Measurements from ENCODE around the gene CST7. TPM values are rescaled to one million over a fixed set of nuclear protein-coding genes. Genes with fewer than 3 reads are reported as not detected.
"Not testable (repeated sequence)": the region's sequence is repeated elsewhere in the genome, so short reads cannot be mapped to it uniquely, and the experiment has no call there.

Gene CST7
- total RNA-seq, 1 experiment from 2014 or later: not detected

- BruUV-seq (replicated peaks); H3K4me3 ChIP-seq (ENCODE audit: low read depth in 2 of 2, low read length in 2 of 2); H3K4me1 ChIP-seq (ENCODE audit: control insufficient read depth, insufficient read depth, low read length); H3K27me3 ChIP-seq (ENCODE audit: control insufficient read depth, insufficient read depth, low read length); H3K27ac ChIP-seq (ENCODE audit: low read length); H3K9me3 ChIP-seq (ENCODE audit: control insufficient read depth, insufficient read depth, low read depth, low read length); ATAC-seq; POLR2A ChIA-PET; CTCF ChIA-PET; H3K36me3 ChIP-seq (ENCODE audit: control insufficient read depth, insufficient read depth, low read length); in situ Hi-C loops (cut with HindIII; ENCODE audit: low pct_unique_long_range_greater_than_20kb, low sequenced_read_pairs); intact Hi-C loops (cut with micrococcal nuclease; ENCODE audit: unreplicated experiment); DNase-seq (ENCODE audit: low read depth, low spot score): not testable (repeated sequence)
Measured at GRCh38 chr20:24929259-24929658, 19.8 kb upstream of the CST7 start.

GRCh38 chr20:24929867-24930723, 19.0 kb upstream of the CST7 start:
- H3K9me3 ChIP-seq (ENCODE audit: control insufficient read depth, insufficient read depth, low read depth, low read length); H3K36me3 ChIP-seq (ENCODE audit: control insufficient read depth, insufficient read depth, low read length); H3K4me3 ChIP-seq (ENCODE audit: low read depth in 2 of 2, low read length in 2 of 2); POLR2A ChIA-PET; H3K4me1 ChIP-seq (ENCODE audit: control insufficient read depth, insufficient read depth, low read length); ATAC-seq; H3K27me3 ChIP-seq (ENCODE audit: control insufficient read depth, insufficient read depth, low read length); DNase-seq (ENCODE audit: low read depth, low spot score); H3K27ac ChIP-seq (ENCODE audit: low read length); intact Hi-C loops (cut with micrococcal nuclease; ENCODE audit: unreplicated experiment); in situ Hi-C loops (cut with HindIII; ENCODE audit: low pct_unique_long_range_greater_than_20kb, low sequenced_read_pairs); BruUV-seq (replicated peaks): not testable (repeated sequence)
- CTCF ChIA-PET: interaction anchor here (0.6 to 1.3 kb wide), 2 partner anchors 20 to 897 kb away, joined by 3 read pairs; no protein-coding TSS in a partner anchor

GRCh38 chr20:24930724-24931688, 18.1 kb upstream of the CST7 start:
- not testable (repeated sequence) for ATAC-seq

GRCh38 chr20:24931893-24932292, 17.2 kb upstream of the CST7 start:
- H3K4me1 ChIP-seq (ENCODE audit: control insufficient read depth, insufficient read depth, low read length); H3K27me3 ChIP-seq (ENCODE audit: control insufficient read depth, insufficient read depth, low read length); DNase-seq (ENCODE audit: low read depth, low spot score); H3K9me3 ChIP-seq (ENCODE audit: control insufficient read depth, insufficient read depth, low read depth, low read length); CTCF ChIA-PET; H3K27ac ChIP-seq (ENCODE audit: low read length); BruUV-seq (replicated peaks); in situ Hi-C loops (cut with HindIII; ENCODE audit: low pct_unique_long_range_greater_than_20kb, low sequenced_read_pairs); H3K36me3 ChIP-seq (ENCODE audit: control insufficient read depth, insufficient read depth, low read length); ATAC-seq; H3K4me3 ChIP-seq (ENCODE audit: low read depth in 2 of 2, low read length in 2 of 2); intact Hi-C loops (cut with micrococcal nuclease; ENCODE audit: unreplicated experiment); POLR2A ChIA-PET: not testable (repeated sequence)

More at GRCh38 chr20:24930724-24931688, 18.1 kb upstream of the CST7 start:
- peak; percentile 83 for TF ChIP-seq CTCF (IDR thresholded peaks at IDR 0.05)
- BruUV-seq (replicated peaks); H3K4me1 ChIP-seq (ENCODE audit: control insufficient read depth, insufficient read depth, low read length); in situ Hi-C loops (cut with HindIII; ENCODE audit: low pct_unique_long_range_greater_than_20kb, low sequenced_read_pairs); H3K27ac ChIP-seq (ENCODE audit: low read length); H3K27me3 ChIP-seq (ENCODE audit: control insufficient read depth, insufficient read depth, low read length); intact Hi-C loops (cut with micrococcal nuclease; ENCODE audit: unreplicated experiment); H3K4me3 ChIP-seq (ENCODE audit: low read depth in 2 of 2, low read length in 2 of 2); POLR2A ChIA-PET; H3K36me3 ChIP-seq (ENCODE audit: control insufficient read depth, insufficient read depth, low read length); DNase-seq (ENCODE audit: low read depth, low spot score); H3K9me3 ChIP-seq (ENCODE audit: control insufficient read depth, insufficient read depth, low read depth, low read length): not testable (repeated sequence)
- CTCF ChIA-PET: interaction anchor here (0.6 to 1.3 kb wide), 2 partner anchors 20 to 898 kb away, joined by 3 read pairs; no protein-coding TSS in a partner anchor
